ENCODE measurements around the gene SIGLEC9. TPM values are rescaled to one million over a fixed set of nuclear protein-coding genes. Genes with fewer than 3 reads are reported as not detected.

SIGLEC9 gene
- total RNA-seq, 1 experiment from 2014 or later: not detected

DNA sequence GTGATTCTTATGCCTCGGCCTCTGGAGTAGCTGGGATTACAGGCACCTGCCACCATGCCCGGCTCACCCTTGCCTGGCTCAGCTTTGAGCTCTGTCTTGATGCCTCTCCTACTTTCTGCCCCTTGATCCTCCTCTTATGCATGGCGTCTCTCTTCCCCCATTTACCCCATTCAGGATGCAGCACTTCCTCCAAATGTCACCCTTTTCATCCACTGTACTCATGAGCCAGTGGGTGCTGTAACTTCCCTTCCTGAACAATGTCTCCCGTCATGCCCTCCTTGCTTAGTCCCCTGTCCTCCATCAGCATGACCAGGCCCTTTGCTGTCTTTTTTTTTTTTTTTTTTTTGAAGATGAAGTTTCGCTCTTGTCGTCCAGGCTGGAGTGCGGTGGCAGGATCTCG, 3.4 kb upstream of the SIGLEC9 start:
- Mint-ChIP-seq H3K9me3 (no peaks in the 10 kb centered on the region), H3K27ac (no peak overlapping the region), H3K36me3 (no peaks in the 10 kb centered on the region), H3K4me3 (no peak overlapping the region), H3K27me3 (ENCODE audit: low read depth) (peaks cover 5% of the 10 kb centered on the region), H3K4me1 (no peaks in the 10 kb centered on the region; the same call in 1 of the 2 replicates)
- ChIA-PET POLR2A (interaction anchor here (0.7 kb wide), 1 partner anchor 59 kb away, joined by 7 read pairs; no protein-coding TSS in a partner anchor), CTCF (interaction anchor here (2.0 kb wide), 1 partner anchor 10 kb away, joined by 5 read pairs; no protein-coding TSS in a partner anchor)
- DNase-seq (ENCODE audit: low spot score): no peak
- TF ChIP-seq, protein P1, sequence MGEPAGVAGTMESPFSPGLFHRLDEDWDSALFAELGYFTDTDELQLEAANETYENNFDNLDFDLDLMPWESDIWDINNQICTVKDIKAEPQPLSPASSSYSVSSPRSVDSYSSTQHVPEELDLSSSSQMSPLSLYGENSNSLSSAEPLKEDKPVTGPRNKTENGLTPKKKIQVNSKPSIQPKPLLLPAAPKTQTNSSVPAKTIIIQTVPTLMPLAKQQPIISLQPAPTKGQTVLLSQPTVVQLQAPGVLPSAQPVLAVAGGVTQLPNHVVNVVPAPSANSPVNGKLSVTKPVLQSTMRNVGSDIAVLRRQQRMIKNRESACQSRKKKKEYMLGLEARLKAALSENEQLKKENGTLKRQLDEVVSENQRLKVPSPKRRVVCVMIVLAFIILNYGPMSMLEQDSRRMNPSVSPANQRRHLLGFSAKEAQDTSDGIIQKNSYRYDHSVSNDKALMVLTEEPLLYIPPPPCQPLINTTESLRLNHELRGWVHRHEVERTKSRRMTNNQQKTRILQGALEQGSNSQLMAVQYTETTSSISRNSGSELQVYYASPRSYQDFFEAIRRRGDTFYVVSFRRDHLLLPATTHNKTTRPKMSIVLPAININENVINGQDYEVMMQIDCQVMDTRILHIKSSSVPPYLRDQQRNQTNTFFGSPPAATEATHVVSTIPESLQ (CRISPR knock-in tag; IDR thresholded peaks at IDR 0.05): no peak
- TF ChIP-seq, protein P2, sequence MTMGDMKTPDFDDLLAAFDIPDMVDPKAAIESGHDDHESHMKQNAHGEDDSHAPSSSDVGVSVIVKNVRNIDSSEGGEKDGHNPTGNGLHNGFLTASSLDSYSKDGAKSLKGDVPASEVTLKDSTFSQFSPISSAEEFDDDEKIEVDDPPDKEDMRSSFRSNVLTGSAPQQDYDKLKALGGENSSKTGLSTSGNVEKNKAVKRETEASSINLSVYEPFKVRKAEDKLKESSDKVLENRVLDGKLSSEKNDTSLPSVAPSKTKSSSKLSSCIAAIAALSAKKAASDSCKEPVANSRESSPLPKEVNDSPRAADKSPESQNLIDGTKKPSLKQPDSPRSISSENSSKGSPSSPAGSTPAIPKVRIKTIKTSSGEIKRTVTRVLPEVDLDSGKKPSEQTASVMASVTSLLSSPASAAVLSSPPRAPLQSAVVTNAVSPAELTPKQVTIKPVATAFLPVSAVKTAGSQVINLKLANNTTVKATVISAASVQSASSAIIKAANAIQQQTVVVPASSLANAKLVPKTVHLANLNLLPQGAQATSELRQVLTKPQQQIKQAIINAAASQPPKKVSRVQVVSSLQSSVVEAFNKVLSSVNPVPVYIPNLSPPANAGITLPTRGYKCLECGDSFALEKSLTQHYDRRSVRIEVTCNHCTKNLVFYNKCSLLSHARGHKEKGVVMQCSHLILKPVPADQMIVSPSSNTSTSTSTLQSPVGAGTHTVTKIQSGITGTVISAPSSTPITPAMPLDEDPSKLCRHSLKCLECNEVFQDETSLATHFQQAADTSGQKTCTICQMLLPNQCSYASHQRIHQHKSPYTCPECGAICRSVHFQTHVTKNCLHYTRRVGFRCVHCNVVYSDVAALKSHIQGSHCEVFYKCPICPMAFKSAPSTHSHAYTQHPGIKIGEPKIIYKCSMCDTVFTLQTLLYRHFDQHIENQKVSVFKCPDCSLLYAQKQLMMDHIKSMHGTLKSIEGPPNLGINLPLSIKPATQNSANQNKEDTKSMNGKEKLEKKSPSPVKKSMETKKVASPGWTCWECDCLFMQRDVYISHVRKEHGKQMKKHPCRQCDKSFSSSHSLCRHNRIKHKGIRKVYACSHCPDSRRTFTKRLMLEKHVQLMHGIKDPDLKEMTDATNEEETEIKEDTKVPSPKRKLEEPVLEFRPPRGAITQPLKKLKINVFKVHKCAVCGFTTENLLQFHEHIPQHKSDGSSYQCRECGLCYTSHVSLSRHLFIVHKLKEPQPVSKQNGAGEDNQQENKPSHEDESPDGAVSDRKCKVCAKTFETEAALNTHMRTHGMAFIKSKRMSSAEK (CRISPR knock-in tag; IDR thresholded peaks at IDR 0.05; ENCODE audit: borderline replicate concordance): no peak
- no peak for ATAC-seq

DNA sequence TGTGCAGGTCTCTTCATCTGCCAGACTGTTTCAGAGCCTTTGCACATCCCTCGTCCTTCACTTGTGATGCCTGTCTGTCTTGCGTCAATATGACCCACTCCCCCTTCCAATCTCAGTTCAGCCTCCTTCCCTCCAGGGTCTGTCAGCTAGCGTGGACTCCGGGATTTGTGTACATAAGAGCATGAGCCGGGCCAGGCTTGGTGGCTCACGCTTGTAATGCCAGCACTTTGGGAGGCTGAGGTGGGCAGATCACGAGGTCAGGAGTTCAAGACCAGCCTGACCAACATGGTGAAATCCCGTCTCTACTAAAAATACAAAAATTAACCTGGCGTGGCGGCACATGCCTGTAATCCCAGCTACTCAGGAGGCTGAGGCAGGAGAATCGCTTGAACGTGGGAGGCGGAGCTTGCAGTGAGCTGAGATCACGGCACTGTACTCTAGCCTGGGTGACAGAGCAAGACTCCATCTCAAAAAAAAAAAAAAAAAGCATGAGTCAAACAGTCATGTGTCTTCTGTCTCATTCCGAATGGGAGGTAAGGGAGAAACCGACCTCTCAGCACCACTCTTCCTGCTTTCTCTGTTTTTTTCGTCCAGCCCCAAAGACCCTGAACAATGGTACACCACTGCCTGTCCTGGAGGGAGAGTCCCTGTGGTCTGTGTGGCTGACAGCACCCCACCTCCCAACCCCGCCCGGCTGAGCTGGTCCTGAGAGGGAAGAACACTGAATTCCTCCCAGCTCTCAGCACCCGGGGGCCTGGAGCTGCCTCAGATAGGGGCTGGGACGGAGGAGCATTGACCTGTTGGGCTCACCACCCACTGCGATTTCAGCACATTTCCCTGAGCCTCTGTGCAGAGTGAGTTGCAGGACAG, 2.4 kb upstream of the SIGLEC9 start:
- no peak overlapping the region for H3K27ac Mint-ChIP-seq
- H3K36me3 Mint-ChIP-seq: no peaks in the 10 kb centered on the region
- ChIA-PET POLR2A (interaction anchor here (0.7 kb wide), 2 partner anchors 58 to 154 kb away, joined by 6 to 7 read pairs; no protein-coding TSS in a partner anchor), CTCF (no interaction called here)
- DNase-seq (ENCODE audit: low spot score) (no peak), ATAC-seq (no peak)
- H3K4me3 Mint-ChIP-seq: no peak overlapping the region
- H3K4me1 Mint-ChIP-seq: no peaks in the 10 kb centered on the region; the same call in 1 of the 2 replicates
- no peaks in the 10 kb centered on the region for H3K9me3 Mint-ChIP-seq
- TF ChIP-seq ZNF121 (CRISPR knock-in tag; IDR thresholded peaks at IDR 0.05) (no peak), ZNF396 (CRISPR knock-in tag; IDR thresholded peaks at IDR 0.05; ENCODE audit: borderline replicate concordance) (no peak), RORB (CRISPR knock-in tag; IDR thresholded peaks at IDR 0.05) (no peak), IRF1 (CRISPR knock-in tag; IDR thresholded peaks at IDR 0.05) (no peak), CBFB (CRISPR knock-in tag; IDR thresholded peaks at IDR 0.05; ENCODE audit: low read depth) (no peak)
- TF ChIP-seq, protein P3, sequence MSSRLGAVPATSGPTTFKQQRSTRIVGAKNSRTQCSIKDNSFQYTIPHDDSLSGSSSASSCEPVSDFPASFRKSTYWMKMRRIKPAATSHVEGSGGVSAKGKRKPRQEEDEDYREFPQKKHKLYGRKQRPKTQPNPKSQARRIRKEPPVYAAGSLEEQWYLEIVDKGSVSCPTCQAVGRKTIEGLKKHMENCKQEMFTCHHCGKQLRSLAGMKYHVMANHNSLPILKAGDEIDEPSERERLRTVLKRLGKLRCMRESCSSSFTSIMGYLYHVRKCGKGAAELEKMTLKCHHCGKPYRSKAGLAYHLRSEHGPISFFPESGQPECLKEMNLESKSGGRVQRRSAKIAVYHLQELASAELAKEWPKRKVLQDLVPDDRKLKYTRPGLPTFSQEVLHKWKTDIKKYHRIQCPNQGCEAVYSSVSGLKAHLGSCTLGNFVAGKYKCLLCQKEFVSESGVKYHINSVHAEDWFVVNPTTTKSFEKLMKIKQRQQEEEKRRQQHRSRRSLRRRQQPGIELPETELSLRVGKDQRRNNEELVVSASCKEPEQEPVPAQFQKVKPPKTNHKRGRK (CRISPR knock-in tag; IDR thresholded peaks at IDR 0.05; ENCODE audit: borderline replicate concordance): no peak
- TF ChIP-seq, protein P4, sequence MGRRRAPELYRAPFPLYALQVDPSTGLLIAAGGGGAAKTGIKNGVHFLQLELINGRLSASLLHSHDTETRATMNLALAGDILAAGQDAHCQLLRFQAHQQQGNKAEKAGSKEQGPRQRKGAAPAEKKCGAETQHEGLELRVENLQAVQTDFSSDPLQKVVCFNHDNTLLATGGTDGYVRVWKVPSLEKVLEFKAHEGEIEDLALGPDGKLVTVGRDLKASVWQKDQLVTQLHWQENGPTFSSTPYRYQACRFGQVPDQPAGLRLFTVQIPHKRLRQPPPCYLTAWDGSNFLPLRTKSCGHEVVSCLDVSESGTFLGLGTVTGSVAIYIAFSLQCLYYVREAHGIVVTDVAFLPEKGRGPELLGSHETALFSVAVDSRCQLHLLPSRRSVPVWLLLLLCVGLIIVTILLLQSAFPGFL (CRISPR knock-in tag; IDR thresholded peaks at IDR 0.05; ENCODE audit: borderline replicate concordance): no peak
- peaks cover 3% of the 10 kb centered on the region; the same call in 1 of the 2 replicates for H3K27me3 Mint-ChIP-seq (ENCODE audit: low read depth)

DNA sequence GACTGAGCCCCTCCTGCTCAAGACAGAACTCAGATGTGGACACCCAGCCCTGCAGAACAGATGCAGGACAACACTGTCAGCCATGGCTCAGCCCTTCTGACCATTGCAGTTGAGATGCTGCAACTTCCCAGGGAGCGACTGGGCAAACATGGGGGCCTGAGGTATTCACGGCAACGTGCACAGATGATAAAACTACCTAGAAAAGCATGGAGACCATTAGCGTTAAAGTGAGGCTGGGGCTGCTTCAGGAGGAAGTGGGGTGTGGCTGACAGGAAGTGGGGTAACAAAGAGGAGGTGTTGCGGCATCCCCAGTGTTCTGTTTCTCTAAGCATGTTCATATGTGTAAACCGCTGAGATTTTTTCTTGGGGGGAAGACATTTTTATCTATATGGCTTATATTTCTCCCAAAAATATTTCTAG, 1.3 kb upstream of the SIGLEC9 start:
- no peak for ATAC-seq
- Mint-ChIP-seq H3K36me3 (no peaks in the 10 kb centered on the region), H3K9me3 (no peaks in the 10 kb centered on the region), H3K4me1 (no peaks in the 10 kb centered on the region; the same call in 1 of the 2 replicates), H3K4me3 (no peak overlapping the region), H3K27me3 (ENCODE audit: low read depth) (peaks cover 4% of the 10 kb centered on the region; the same call in 1 of the 2 replicates), H3K27ac (no peak overlapping the region)
- POLR2A ChIA-PET: no interaction called here
- DNase-seq (ENCODE audit: low spot score): no peak
- CTCF ChIA-PET: no interaction called here
- TF ChIP-seq PRDM15 (CRISPR knock-in tag; IDR thresholded peaks at IDR 0.05) (no peak), SOX15 (CRISPR knock-in tag; IDR thresholded peaks at IDR 0.05) (no peak)
- TF ChIP-seq, protein P5, sequence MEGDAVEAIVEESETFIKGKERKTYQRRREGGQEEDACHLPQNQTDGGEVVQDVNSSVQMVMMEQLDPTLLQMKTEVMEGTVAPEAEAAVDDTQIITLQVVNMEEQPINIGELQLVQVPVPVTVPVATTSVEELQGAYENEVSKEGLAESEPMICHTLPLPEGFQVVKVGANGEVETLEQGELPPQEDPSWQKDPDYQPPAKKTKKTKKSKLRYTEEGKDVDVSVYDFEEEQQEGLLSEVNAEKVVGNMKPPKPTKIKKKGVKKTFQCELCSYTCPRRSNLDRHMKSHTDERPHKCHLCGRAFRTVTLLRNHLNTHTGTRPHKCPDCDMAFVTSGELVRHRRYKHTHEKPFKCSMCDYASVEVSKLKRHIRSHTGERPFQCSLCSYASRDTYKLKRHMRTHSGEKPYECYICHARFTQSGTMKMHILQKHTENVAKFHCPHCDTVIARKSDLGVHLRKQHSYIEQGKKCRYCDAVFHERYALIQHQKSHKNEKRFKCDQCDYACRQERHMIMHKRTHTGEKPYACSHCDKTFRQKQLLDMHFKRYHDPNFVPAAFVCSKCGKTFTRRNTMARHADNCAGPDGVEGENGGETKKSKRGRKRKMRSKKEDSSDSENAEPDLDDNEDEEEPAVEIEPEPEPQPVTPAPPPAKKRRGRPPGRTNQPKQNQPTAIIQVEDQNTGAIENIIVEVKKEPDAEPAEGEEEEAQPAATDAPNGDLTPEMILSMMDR (IDR thresholded peaks at IDR 0.05): no peak
